ENCODE measurements around the gene LST1.

DNA sequence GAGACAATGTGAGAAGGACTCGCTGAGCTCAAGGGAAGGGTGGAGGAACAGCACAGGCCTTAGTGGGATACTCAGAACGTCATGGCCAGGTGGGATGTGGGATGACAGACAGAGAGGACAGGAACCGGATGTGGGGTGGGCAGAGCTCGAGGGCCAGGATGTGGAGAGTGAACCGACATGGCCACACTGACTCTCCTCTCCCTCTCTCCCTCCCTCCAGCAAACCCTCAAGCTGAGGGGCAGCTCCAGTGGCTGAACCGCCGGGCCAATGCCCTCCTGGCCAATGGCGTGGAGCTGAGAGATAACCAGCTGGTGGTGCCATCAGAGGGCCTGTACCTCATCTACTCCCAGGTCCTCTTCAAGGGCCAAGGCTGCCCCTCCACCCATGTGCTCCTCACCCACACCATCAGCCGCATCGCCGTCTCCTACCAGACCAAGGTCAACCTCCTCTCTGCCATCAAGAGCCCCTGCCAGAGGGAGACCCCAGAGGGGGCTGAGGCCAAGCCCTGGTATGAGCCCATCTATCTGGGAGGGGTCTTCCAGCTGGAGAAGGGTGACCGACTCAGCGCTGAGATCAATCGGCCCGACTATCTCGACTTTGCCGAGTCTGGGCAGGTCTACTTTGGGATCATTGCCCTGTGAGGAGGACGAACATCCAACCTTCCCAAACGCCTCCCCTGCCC lies 9.0 kb upstream of the LST1 start:
- TF ChIP-seq, protein P1, sequence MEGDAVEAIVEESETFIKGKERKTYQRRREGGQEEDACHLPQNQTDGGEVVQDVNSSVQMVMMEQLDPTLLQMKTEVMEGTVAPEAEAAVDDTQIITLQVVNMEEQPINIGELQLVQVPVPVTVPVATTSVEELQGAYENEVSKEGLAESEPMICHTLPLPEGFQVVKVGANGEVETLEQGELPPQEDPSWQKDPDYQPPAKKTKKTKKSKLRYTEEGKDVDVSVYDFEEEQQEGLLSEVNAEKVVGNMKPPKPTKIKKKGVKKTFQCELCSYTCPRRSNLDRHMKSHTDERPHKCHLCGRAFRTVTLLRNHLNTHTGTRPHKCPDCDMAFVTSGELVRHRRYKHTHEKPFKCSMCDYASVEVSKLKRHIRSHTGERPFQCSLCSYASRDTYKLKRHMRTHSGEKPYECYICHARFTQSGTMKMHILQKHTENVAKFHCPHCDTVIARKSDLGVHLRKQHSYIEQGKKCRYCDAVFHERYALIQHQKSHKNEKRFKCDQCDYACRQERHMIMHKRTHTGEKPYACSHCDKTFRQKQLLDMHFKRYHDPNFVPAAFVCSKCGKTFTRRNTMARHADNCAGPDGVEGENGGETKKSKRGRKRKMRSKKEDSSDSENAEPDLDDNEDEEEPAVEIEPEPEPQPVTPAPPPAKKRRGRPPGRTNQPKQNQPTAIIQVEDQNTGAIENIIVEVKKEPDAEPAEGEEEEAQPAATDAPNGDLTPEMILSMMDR (IDR thresholded peaks at IDR 0.05) = no peak
- TF ChIP-seq, protein P2, sequence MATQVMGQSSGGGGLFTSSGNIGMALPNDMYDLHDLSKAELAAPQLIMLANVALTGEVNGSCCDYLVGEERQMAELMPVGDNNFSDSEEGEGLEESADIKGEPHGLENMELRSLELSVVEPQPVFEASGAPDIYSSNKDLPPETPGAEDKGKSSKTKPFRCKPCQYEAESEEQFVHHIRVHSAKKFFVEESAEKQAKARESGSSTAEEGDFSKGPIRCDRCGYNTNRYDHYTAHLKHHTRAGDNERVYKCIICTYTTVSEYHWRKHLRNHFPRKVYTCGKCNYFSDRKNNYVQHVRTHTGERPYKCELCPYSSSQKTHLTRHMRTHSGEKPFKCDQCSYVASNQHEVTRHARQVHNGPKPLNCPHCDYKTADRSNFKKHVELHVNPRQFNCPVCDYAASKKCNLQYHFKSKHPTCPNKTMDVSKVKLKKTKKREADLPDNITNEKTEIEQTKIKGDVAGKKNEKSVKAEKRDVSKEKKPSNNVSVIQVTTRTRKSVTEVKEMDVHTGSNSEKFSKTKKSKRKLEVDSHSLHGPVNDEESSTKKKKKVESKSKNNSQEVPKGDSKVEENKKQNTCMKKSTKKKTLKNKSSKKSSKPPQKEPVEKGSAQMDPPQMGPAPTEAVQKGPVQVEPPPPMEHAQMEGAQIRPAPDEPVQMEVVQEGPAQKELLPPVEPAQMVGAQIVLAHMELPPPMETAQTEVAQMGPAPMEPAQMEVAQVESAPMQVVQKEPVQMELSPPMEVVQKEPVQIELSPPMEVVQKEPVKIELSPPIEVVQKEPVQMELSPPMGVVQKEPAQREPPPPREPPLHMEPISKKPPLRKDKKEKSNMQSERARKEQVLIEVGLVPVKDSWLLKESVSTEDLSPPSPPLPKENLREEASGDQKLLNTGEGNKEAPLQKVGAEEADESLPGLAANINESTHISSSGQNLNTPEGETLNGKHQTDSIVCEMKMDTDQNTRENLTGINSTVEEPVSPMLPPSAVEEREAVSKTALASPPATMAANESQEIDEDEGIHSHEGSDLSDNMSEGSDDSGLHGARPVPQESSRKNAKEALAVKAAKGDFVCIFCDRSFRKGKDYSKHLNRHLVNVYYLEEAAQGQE (IDR thresholded peaks at IDR 0.05; ENCODE audit: insufficient read depth in 1 of 2, low read depth in 2 of 2, low read length in 1 of 2) = no peak
- TF ChIP-seq SIN3A (IDR thresholded peaks at IDR 0.05; ENCODE audit: borderline replicate concordance, insufficient read depth, low read depth, low read length) = no peak
